HepG2 (cell line): ENCODE results near the gene STK11. TPM values are rescaled to one million over a fixed set of nuclear protein-coding genes. Genes with fewer than 3 reads are reported as not detected.

ENCODE experiments used
- FOXO1 ChIP-seq: sonication (generic); formaldehyde crosslinking; IDR thresholded peaks from 2 replicates; pipeline ENCODE4 v1.4.0; 2020; ENCODE audit warnings: missing genetic modification reagents
- GLI4 ChIP-seq: sonication (generic); formaldehyde crosslinking; IDR thresholded peaks from 2 replicates; pipeline ENCODE4 v1.5.1; 2020; ENCODE audit warnings: missing genetic modification reagents, mild to moderate bottlenecking, moderate library complexity, borderline replicate concordance
- HNRNPLL ChIP-seq: fragments of 200-400 bp; formaldehyde crosslinking; IDR thresholded peaks from 2 replicates; pipeline ENCODE4 v1.6.1; 2017; ENCODE audit warnings: mild to moderate bottlenecking, low read depth, low read length; ENCODE audit not compliant: poor library complexity, severe bottlenecking
- ISL2 ChIP-seq: sonication (generic); formaldehyde crosslinking; IDR thresholded peaks from 2 replicates; pipeline ENCODE4 v1.5.0; 2020; ENCODE audit warnings: missing genetic modification reagents
- KMT2B ChIP-seq: IDR thresholded peaks from 2 replicates; pipeline ENCODE4 v1.6.1; 2016; ENCODE audit warnings: missing genetic modification reagents, missing compliant biosample characterization
- MEIS2 ChIP-seq: sonication (generic); formaldehyde crosslinking; IDR thresholded peaks from 2 replicates; pipeline ENCODE4 v1.9.0; 2021; ENCODE audit warnings: mild to moderate bottlenecking, missing genetic modification reagents
- NCOA5 ChIP-seq: sonication (generic); formaldehyde crosslinking; IDR thresholded peaks from 2 replicates; pipeline ENCODE4 v1.4.0; 2020; ENCODE audit warnings: missing genetic modification reagents
- POLR2G ChIP-seq: fragments of 200-400 bp; formaldehyde crosslinking; IDR thresholded peaks from 2 replicates; pipeline ENCODE4 v1.6.1; 2018; ENCODE audit warnings: mild to moderate bottlenecking, low read depth, low read length, moderate library complexity
- RFXAP ChIP-seq: sonication (generic); formaldehyde crosslinking; IDR thresholded peaks from 2 replicates; pipeline ENCODE4 v1.4.0; 2020; ENCODE audit warnings: missing genetic modification reagents, borderline replicate concordance
- SP2 ChIP-seq: sonication (generic); formaldehyde crosslinking; IDR thresholded peaks from 2 replicates; pipeline ENCODE4 v1.5.1; 2020; ENCODE audit warnings: mild to moderate bottlenecking, missing genetic modification reagents
- U2AF1 ChIP-seq: fragments of 200-400 bp; formaldehyde crosslinking; optimal IDR thresholded peaks from 2 replicates; pipeline ENCODE3; 2017; ENCODE audit warnings: mild to moderate bottlenecking, low read depth, low read length
- ZBTB42 ChIP-seq: sonication (generic); formaldehyde crosslinking; IDR thresholded peaks from 2 replicates; pipeline ENCODE4 v1.5.0; 2020; ENCODE audit warnings: mild to moderate bottlenecking, missing genetic modification reagents
- ZNF24 ChIP-seq: fragments of 450-650 bp; IDR thresholded peaks from 2 replicates; pipeline ENCODE4 v1.6.1; 2017; ENCODE audit warnings: antibody characterized with exemption, mild to moderate bottlenecking
- ZNF256 ChIP-seq: sonication (generic); formaldehyde crosslinking; conservative IDR thresholded peaks from 2 replicates; pipeline ENCODE4 v1.4.0; 2020; ENCODE audit warnings: missing genetic modification reagents
- ZNF577 ChIP-seq: sonication (generic); formaldehyde crosslinking; IDR thresholded peaks from 2 replicates; pipeline ENCODE4 v1.4.0; 2020; ENCODE audit warnings: mild to moderate bottlenecking, low read depth, missing genetic modification reagents, borderline replicate concordance
- ZNF850 ChIP-seq: sonication (generic); formaldehyde crosslinking; conservative IDR thresholded peaks from 2 replicates; pipeline ENCODE4 v1.9.0; 2021; ENCODE audit warnings: mild to moderate bottlenecking, missing genetic modification reagents
- polyA plus RNA-seq, 8 experiments: library from polyadenylated mRNA; depleted of rRNA in 3 of 8; stranded (reverse) in 7 of 8; unstranded in 1 of 8; fragments of >200 nt; fragmentation: Illumina TruSeq in 4 of 8; extraction: Trizol in 4 of 8; gene quantifications; 2 replicates each; pipeline versions ENCODE4 v1.2.1 to v1.2.3, GENCODE V29; 2011 to 2016; ENCODE audit warnings: low read depth in 4 of 8, missing spikeins in 1 of 8, mixed read lengths in 1 of 8; ENCODE audit not compliant: insufficient read depth in 1 of 8
- total RNA-seq, 5 experiments: library from RNA; depleted of rRNA; stranded (reverse); fragments of >200 nt; fragmentation: Illumina TruSeq; extraction: Trizol; gene quantifications; 2 replicates each; pipeline ENCODE4 v1.2.3, GENCODE V29; 2016; ENCODE audit warnings: low read depth in 1 of 5
- TF ChIP-seq, protein P1 (sequence below), 2 experiments: fragments of 450-650 bp in 1 of 2; sonication (generic) in 1 of 2; formaldehyde crosslinking; IDR thresholded peaks; 2 replicates each; pipeline versions ENCODE4 v1.5.0 to v1.8.0; 2020 to 2022; ENCODE audit warnings: mild to moderate bottlenecking in 1 of 2, missing genetic modification reagents in 1 of 2
- TF ChIP-seq, protein P2 (sequence below): sonication (generic); formaldehyde crosslinking; IDR thresholded peaks from 2 replicates; pipeline ENCODE4 v1.5.0; 2020; ENCODE audit warnings: mild to moderate bottlenecking, missing genetic modification reagents

Gene STK11
- total and polyA plus RNA-seq, 2 of the 13 experiments (the other 11 are each of a cell fraction or from before 2014, with no cell fraction given): 27.5 to 43.6 TPM

DNA sequence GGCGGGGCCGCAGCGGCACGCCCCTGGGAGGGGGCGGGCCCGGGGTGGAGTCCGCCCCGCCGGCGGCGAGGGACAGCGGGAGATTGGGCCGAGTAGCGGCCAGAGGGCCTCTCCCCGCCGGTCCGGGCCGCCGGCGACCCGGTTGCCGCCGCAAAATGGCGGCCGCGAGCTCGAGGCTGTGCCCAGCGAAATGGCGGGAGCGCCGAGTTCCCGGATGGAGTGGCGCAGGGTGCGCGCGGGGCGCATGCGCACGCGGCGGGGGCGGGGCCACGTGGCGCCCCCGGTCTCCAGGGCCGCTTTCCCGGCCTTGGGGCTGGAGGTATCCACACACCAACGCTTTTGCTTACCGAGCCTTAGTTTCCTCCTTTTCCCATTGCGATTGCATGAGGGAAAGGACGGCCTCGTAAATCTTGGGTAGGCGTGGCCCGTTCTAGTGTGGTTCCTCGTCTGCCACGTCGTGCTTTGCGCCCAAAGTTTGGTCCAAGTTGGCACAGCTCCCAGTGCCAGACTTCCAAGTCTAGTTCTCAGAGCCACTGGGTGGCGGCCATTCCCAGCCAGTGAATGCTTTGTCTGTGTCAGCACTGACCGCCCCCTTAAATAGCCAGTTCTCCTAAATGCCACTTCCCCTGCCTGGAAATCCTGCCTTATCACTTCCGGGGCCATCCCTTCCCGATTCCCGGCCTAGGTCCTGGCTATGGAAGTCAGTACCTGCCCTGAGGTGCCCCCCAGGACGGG lies 64.1 kb downstream of the STK11 start (continued):
- TF ChIP-seq, protein P1, sequence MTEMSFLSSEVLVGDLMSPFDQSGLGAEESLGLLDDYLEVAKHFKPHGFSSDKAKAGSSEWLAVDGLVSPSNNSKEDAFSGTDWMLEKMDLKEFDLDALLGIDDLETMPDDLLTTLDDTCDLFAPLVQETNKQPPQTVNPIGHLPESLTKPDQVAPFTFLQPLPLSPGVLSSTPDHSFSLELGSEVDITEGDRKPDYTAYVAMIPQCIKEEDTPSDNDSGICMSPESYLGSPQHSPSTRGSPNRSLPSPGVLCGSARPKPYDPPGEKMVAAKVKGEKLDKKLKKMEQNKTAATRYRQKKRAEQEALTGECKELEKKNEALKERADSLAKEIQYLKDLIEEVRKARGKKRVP (CRISPR knock-in tag; IDR thresholded peaks at IDR 0.05): no peak
- TF ChIP-seq ZNF24 (0 out of 2 replicates have a peak, but pooled peaks have one; percentile 9), HNRNPLL (peak; percentile 31), FOXO1 (no peak), KMT2B (CRISPR knock-in tag) (no peak), MEIS2 (CRISPR knock-in tag) (peak; percentile 41; the same call in 1 of the 2 replicates), U2AF1 (no peak), ISL2 (CRISPR knock-in tag) (no peak), ZNF850 (CRISPR knock-in tag) (no peak), NCOA5 (no peak), ZBTB42 (CRISPR knock-in tag) (peak; percentile 20; the same call in 1 of the 2 replicates), RFXAP (CRISPR knock-in tag) (no peak; the same call in 1 of the 2 replicates), GLI4 (CRISPR knock-in tag) (no peak), SP2 (no peak), POLR2G (peak; percentile 78), ZNF256 (CRISPR knock-in tag) (no peak), ZNF577 (no peak)
- TF ChIP-seq, protein P2, sequence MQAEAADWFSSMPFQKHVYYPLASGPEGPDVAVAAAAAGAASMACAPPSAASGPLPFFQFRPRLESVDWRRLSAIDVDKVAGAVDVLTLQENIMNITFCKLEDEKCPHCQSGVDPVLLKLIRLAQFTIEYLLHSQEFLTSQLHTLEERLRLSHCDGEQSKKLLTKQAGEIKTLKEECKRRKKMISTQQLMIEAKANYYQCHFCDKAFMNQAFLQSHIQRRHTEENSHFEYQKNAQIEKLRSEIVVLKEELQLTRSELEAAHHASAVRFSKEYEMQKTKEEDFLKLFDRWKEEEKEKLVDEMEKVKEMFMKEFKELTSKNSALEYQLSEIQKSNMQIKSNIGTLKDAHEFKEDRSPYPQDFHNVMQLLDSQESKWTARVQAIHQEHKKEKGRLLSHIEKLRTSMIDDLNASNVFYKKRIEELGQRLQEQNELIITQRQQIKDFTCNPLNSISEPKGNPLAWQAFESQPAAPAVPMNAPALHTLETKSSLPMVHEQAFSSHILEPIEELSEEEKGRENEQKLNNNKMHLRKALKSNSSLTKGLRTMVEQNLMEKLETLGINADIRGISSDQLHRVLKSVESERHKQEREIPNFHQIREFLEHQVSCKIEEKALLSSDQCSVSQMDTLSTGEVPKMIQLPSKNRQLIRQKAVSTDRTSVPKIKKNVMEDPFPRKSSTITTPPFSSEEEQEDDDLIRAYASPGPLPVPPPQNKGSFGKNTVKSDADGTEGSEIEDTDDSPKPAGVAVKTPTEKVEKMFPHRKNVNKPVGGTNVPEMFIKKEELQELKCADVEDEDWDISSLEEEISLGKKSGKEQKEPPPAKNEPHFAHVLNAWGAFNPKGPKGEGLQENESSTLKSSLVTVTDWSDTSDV: peak; percentile 23; the same call in 1 of the 2 replicates
